Cerebellar cortex (tissue), 1 donor: ENCODE results near the gene MXRA8.
"Not testable (repeated sequence)": the region's sequence is repeated elsewhere in the genome, so short reads cannot be mapped to it uniquely, and the experiment has no call there.

Experiments used
- DNase-seq: peaks from one replicate; pipeline ENCODE4 v3.0.0-alpha.2; 2015; ENCODE audit warnings: low spot score

The MXRA8 gene

DNA sequence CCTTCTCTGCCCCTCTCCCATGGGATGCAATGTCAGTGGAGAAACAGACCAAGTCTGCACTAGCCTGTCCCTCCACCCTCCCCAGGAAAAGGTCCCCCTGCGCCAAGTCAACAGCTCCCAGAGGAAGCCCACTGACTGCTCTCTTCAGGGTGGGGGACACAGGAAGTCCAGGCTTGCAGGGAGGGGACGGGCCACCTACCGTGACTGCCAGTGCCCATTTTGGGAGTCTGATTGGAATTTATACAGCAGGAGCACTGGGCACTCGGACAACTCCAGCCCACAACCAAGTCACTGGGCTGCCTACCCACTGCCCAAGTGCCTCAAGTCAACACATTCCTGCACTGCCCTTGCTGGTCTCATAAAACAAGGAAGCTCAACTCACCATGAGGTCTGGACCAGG is 34.7 kb upstream of the MXRA8 start:
- no peak for DNase-seq

DNA sequence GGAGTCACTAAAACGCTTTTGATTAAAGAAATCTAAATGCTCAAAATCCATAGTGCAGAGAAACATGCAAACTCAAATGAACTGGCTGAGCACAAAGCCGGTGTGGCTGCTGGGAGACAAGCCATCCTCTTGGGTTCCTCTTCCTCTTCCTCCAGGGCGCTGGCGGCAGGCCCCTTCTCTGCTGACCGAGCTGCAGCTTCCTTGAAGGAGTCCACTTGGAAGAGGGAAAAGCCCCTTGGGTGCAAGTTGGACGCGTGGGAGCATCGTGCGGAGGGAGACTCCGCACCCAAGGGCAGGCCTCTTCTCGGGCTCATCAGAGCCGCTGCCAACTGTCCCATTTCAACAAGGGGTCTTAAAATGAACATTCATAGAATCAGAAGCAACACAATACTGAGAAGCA is 32.9 kb upstream of the MXRA8 start:
- no peak for DNase-seq

DNA sequence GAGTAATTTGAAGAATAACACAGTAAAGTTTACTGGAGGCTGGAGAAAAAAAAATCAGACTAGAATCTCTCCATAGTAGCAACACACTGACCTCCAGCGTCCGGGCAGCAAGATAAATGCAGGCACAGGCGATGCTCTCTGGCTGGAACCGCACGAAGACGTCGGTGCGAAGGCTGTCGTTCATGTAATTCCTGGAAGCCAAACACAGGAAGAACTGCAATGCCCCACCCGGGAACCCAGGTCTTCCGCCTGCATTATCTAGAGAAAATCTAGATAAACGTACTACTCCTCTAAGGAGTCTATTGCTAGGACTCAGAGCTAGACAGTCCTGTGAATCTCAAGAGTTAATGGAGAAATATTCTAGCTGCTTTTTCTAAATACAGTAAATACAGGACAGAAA is 32.3 kb upstream of the MXRA8 start:
- DNase-seq: no peak

DNA sequence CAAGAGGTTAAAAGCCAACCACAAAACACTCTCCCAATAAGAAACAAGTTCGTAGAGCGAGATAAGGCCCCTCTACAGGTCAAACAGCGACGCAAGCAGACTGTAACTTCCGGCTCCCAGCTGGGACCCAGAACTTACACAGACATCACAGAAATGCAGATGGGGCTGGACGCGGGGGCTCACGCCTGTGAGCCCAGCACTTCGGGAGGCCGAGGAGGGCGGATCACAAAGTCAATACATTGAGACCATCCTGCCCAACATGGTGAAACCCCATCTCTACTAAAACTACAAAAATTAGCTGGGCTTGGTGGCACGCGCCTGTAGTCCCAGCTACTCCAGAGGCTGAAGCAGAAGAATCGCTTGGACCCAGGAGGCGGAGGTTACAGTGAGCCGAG is 29.7 kb upstream of the MXRA8 start:
- DNase-seq: no peak

DNA sequence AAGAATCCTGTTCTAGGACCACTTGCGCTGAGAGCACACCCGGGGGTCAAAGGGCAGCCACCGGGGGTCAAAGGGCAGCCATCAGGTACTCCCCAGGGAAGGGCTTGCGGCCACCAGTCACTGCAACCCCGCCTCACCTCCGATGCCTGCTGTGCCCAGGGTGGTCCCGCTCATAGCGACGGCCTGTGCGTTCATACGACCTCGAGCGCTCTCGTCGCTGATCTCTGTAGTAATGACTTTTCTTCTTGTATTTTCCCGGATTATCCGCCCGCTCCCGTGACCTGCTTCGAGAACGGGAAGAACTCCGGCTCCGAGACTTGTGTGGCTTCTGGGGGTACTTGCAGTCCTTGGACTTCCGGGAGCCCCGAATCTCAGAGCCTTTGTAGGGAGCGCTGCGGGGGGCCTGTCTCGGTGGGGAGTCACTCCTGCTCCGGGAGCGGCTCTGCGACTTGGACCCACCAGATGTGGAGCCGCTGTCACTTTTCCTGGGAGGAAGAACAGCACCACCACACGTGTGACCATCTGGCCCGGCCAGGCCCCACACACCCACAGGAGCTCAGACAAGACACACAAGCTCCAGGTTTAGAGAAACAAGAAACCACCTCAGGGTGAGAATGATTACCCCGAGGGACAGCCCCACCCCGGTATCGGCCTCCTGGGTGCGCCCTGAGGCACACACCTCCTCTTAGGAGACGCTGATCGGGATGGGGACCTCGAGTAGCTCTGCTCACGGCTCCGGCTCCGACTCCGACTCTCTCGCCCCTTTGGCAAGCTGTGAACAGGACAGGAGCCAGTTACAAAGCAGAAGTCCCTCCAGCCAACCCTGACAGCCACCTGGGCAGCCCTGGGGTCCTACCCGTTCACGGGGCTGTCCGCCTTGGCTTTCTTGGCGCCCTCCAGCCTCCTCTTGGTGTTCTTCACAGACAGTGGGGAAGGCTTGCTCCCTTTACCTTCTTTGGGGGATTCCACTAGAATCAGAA is 29.0 kb upstream of the MXRA8 start:
- no peak for DNase-seq

DNA sequence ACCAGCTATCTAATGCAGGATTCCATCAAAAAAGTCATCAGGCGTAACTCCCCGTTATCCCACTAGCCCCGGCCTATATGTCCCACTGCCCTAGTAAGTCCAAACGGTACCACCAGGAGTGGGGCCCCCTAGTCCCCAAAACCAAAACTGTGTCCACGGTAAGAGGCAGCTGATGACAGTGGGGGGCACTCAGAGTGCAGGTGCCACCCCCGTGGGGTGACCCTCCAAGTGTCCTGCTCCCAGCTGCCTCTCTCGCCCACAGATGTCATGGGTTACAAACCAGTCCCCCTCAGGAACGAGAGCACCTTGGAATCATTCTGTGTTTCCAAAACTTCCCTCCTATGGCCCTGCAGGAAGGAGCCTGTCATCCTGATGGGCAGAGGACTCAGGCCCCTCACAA is 27.6 kb upstream of the MXRA8 start:
- no peak for DNase-seq

DNA sequence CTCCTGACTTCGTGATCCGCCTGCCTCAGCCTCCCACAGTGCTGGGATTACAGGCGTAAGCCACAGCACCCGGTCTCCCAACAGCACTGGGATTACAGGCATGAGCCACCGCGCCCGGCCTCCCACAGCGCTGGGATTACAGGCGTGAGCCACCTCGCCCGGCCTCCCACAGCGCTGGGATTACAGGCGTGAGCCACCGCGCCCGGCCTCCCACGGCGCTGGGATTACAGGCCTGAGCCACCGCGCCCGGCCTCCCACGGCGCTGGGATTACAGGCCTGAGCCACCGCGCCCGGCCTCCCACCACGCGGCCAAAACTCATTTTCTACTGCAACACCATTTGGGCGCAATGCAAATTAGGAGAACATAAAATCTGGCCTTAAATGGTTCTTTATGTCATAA is 27.0 kb upstream of the MXRA8 start:
- DNase-seq: not testable (repeated sequence)

DNA sequence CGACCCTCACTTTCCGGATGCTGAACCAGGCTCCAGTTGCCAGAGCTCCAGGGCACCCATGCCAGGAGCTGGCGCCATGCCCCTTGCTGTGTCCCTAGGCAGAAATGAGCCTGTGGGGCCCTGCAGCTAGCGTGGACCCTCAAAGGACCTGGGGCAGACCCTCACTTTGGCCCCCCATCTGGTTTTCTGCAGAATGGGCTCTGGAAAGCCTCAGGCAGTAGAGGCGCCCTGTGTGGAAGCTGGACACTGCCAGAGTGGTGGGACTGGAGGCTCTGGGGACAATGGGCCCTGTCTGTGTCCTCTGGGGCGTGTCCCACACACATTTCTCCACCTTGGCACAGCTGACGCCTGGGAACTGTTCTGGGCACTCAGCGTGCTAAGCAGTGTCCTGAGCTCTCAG is 22.9 kb upstream of the MXRA8 start:
- DNase-seq: no peak

DNA sequence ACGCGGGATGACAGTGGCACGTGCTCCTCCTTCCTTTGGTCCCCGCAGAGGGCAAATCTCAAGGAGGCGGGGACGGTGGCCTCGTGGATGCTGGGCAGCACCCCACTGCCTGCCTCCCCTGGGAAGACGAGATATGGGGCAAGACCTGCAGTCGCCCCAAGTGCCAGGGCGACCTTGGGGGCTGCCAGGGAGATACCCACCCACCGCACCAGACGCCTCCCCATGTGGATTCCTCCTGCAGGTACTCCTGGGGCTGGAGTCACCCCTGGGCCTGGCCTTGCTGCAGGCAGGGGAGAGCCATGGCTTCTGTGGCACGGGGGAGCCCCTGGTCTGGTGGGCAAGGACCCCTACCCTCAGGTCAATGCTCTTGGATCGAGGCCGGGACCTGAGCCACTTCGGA is 22.5 kb upstream of the MXRA8 start:
- DNase-seq: no peak

DNA sequence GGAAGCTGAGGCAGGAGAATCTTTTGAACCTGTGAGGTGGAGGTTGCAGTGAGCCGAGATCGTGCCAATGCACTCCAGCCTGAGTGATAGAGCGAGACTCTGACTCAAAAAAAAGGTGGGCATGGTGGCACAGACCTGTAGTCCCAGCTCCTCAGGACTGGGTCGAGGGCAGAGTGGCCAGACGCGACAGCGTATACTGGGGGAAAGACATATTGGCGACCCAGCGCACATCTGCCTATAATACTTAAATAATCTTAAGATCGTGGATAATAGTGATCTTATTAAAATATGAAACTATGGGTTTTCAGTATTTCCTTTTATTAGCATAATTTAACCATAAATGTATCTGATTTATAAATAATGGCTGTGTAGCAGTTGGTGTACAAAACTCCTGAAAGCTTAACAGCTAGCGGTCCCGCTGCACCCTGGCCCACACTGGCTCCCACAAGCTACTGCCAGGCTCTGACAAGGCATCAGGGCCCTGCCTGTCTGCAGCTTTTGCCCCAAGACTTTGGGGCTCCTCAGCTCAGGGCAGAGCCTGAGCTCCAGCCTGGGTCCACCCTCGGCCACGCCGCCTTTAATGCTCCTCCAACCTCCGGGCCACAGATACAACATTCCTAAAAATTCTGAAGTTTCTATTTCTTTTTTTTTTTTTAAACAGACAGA is 19.3 kb upstream of the MXRA8 start:
- DNase-seq: no peak

DNA sequence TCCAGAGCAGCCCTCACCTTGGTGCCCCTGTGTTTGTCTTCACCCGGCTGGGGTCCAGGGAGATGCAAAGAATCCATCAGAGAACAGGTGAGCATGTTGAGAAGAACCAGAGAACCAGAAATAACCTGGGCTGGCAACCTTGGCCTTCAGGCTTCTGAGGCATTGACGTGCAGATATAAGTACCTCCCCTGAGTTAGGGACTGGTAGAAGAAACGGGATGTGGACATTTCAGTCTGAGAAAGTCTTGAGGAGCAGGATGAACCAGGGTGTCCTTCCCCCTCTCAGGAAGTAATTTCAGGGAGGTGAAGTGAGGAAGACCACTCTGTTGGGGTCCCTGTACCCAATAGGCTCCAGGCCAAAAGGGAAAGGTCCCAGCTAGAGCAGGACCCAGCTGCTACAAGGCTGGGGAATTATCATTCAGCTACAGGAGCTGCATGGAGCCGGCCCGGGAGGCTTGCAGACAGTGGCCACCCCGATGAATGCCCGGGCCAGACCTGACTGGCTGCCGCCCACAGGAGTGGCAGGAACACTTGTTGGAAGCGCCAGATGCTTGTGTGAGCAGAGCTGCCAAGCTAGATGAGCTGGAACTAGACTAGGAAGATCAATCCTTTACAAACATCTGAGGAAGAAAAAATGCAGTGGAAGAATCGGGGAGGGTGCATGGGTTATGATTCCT is 18.3 kb upstream of the MXRA8 start:
- no peak for DNase-seq

DNA sequence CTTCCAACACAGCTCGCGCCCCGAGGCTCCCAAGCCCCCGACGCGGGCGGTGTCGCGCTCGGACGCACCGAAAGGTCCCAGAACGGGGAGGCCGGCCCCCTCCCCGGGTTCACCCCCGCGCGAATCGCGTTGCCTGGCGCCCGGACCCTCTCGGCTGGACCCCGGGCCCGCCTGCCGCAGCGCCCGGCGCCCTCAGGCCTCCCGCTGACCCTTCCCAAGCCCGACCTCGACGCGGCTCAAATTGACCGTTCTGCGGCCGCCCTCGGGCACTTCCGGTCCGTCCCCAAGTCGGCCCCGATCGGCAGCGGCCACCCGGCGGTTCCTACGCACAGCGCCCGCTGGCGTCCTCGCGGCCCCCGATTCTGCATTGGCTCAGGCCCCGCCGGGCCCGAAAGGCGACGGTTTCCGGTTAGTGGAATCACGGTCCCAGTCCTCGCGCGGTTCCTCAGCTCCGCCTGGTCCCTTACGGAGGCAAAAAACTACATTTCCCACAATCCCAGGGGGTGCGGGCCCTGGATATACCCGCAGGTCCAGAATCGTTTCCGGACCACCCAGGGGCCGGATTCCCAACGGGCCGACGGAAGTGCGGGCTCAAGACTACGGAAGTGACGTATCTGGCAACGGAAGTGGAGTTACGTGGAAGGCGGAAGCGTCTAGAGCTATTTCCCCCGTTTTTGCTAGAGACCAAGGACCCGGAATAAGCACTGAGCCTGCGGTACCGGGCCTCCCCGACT is 16.7 kb upstream of the MXRA8 start, which contains the start of gene AURKAIP1:
AURKAIP1 (minus strand) TSS at position 279 of the 734 bp plus-strand sequence. CDS start 451 bp downstream, outside the sequence.
- peak; percentile 100 for DNase-seq

DNA sequence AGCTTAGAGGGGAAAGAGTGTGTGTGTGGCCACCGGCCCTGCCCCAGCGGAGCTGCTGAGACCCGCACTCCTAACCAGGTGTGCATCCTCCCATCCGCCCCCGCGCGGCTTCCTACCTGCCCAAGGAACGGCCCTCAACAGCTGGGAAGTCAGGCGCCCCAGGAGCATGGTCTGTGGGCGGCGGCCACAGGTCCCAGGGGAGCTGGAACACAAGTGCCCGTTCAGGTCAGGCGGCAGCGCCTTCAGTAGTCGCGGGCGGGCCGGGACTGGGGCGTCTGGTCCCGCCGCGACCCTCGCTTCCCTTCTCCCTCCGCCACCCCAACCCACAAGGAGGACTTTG is 16.2 kb upstream of the MXRA8 start:
- no peak for DNase-seq

DNA sequence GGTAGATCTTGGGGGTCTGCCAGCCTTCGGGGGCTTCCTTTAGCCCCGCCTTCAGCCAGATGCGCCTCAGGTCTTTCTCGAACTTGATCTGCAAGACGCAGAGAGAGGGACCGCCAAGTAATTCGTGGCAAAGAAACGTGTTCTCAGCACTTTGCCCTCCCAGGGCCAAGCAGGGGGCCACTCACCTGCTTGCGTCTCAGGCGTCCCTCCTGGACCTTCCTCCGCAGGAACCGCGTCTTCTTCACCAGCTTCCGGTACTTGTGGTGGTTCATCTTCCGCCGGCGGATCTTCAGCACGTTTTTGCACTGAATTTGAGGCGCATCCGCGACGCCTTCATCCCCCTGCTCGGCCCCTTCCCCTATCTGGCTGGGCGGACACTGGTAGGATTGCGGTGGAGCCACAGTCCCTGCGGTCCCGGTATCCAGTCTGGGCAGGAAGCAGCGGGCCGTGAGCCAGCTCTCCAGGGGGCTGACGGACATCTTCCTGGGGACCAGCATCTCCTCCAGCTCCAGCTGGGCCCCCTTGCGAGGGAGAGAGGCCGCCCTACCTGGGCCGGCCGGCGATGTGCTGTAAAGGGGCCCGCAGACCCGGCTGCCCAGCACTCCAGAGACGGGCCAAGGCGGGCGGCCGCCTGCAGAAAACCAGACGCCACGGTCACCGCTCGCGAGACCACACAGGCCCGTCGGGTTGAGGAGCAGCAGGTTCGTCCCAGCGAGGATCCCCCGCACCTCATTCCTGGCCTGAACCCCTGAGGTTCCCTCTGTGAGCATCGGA is 15.6 kb upstream of the MXRA8 start:
- no peak for DNase-seq

DNA sequence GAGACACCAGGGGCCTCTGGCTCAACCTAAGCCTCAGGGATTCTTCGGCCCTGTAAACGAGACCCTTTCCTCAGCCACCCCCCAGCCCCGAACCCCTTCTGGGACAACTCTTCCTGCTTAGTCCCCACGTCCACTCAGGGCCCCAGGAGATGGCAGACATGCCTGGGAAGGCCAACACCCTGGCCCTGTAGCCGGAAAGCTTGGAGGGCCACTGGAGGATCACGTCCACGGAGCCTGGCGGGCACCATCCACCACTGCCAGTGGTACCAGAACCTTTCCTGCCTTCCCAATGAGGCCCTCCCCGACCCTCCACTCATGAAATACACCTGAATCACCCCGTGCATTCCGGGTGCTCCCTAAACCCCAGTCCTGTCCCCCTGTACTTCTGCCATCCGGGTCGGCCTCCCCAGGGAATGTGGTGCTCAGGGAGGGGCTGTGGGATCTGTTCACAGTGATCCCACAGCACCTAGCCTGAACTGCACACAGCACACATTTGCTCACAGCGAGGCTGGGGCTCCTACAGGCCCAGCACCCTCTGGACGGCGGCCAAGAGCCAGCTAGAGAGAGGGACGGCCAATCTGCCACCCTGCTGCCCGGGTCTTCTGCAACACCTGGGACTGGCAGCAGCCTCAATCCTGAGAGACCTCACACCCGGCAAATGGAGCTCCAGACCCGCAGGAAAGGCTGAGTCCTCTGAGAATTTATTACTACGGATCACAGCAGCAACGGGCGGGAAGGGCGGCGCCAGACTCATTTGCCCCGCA is 14.9 kb upstream of the MXRA8 start:
- DNase-seq: no peak

DNA sequence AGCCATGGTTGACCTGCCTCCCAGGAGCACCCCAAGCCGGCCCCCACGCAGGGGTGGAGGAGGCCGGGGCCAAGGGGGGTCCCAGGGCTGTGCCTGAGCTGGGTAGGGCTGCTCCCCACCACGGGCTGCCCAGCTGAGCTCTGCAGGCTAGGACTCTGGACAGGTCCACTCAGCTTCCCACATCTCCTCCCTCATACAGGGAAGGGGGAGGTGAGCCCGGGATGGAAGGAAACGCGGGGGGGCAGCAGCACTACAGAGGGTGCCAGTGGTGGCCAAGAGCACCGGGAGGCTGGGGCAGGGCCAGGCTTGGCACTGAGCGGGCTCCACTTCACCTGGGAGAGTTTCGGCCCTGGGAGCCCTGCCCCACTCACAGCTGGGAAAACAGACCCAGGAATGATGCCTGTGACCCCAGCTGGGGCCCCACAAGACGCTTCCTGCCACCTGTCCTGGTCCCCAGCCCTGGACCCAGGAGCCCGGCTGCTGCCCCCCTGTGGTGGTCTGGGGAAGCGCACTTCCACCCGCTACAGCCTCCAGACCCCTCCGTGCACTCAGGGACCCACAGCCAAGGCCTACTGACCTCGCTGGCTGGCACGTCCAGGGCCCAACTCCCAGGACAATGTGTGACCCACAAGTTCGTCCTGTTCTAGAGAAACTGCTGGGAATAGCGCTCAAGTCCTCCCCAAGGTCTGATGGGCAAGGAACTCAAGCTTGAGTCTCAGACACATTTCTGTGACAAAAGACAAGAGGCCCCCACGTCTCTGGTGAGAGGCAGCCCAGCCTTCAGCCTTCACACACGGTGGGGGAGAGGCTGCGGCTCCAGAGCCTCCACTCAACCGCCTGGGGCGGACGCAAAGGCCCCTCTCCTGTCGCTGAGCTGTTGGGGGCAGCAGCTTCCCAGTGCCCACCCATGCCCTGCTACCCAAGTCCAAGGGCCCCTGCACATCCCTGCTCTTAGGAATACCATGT is 13.7 kb upstream of the MXRA8 start:
- DNase-seq: peak; percentile 50

DNA sequence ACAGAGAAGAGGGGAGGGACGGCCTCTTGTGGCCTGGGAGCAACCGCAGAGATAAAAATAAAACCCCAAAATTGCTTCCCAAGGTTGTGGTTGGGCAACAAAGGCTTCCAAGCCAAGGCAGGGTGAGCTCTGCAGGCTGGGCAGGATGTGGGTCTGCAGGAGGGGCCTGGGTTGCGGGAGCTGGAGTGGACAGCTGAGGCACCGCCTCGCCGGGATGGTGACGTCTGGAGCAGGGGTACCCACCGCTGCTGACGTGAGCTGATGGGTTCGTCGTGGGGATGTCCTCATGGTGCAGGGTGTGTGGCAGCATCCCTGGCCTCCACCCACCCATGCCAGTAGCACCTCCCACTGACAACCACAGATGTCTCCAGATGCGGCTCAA is 13.0 kb upstream of the MXRA8 start:
- no peak for DNase-seq

DNA sequence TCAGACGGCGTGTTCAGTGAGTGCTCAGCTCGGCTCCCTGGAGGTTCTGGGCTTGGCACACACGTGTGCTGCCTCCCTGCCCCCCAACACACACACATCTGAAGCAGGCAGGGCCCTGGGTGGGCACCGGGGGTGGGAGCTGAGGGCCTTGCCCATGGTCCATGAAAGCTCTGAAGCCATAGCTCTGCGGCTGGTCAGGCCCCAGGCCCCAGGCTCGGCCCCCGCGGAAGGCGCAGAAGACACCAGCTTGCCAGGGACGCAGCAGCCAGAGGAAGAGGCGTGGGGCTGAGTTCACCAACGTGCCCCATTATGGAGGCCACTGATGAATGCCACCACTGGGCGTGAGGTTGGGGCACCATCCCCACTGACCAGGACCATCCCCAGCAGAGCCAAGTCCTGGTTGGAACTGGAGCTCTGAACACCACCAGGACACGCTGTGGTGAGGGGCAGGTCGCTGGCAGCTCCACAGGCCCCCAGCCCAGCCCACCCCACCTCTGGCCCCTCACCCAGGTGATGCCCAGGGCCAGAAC is 12.5 kb upstream of the MXRA8 start:
- no peak for DNase-seq

DNA sequence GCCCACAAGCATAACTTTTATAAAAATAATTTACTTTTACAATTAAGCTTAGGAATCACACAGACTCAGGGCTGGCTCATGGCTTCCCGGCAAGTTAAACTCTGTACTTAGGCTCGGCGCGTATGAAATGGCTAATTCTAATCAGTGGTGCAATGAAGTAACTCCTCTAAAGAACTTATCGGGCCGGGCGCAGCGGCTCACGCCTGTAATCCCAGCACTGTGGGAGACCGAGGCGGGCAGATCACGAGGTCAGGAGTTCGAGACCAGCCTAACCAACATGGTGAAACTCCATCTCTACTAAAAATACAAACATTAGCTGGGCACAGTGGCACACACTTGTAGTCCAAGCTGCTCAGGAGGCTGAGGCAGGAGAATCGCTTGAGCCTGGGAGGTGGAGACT is 11.7 kb upstream of the MXRA8 start:
- DNase-seq: not testable (repeated sequence)
